ENCODE data around the gene GCN1. TPM values are rescaled to one million over a fixed set of nuclear protein-coding genes. Genes with fewer than 3 reads are reported as not detected.

GCN1 gene
- total RNA-seq, result 10 to 100 TPM; 39.7 to 83.1 TPM

GRCh38 chr12:120194534-120195395 is at the start of gene GCN1:
Gene GCN1 (minus strand): TSS chr12:120194715. CDS start chr12:120194697, 18 bp downstream.
- peak within 1 kb of the TSS; percentile 60 to 85 (median 77) for H3K27ac ChIP-seq
- WGBS, 2 donors, result 3 to 12% methylated on average over 18 to 62 of the region's 62 CpGs
- H3K4me1 ChIP-seq, result peaks cover 72% of the 10 kb centered on the region
- H3K36me3 ChIP-seq (replicated peaks in 1 of 2; ENCODE audit: insufficient read depth in 1 of 2, low read depth in 2 of 2), result peaks cover 12 to 16% of the 10 kb centered on the region in 2 donors
- intact Hi-C loops (cut with DNase I), result no loop called here
- H3K27me3 ChIP-seq, result no peaks in the 10 kb centered on the region
- TF ChIP-seq, protein P1, sequence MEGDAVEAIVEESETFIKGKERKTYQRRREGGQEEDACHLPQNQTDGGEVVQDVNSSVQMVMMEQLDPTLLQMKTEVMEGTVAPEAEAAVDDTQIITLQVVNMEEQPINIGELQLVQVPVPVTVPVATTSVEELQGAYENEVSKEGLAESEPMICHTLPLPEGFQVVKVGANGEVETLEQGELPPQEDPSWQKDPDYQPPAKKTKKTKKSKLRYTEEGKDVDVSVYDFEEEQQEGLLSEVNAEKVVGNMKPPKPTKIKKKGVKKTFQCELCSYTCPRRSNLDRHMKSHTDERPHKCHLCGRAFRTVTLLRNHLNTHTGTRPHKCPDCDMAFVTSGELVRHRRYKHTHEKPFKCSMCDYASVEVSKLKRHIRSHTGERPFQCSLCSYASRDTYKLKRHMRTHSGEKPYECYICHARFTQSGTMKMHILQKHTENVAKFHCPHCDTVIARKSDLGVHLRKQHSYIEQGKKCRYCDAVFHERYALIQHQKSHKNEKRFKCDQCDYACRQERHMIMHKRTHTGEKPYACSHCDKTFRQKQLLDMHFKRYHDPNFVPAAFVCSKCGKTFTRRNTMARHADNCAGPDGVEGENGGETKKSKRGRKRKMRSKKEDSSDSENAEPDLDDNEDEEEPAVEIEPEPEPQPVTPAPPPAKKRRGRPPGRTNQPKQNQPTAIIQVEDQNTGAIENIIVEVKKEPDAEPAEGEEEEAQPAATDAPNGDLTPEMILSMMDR (IDR thresholded peaks at IDR 0.05), result no peak
- peak; percentile 69 to 77 (median 73) for TF ChIP-seq POLR2A (IDR thresholded peaks at IDR 0.05)
- peak within 1 kb of the TSS; percentile 90 to 99 for H3K4me3 ChIP-seq
- DNase-seq, result peak; percentile 81 to 87 (median 82)
- ATAC-seq, result peak; percentile 92
- no peaks in the 10 kb centered on the region for H3K9me3 ChIP-seq

- no peak overlapping the region for H3K27ac ChIP-seq
- no peak overlapping the region for H3K4me3 ChIP-seq
- intact Hi-C loops (cut with DNase I), result no loop called here
- TF ChIP-seq, protein P1 (IDR thresholded peaks at IDR 0.05), result no peak
- no peak for TF ChIP-seq POLR2A (IDR thresholded peaks at IDR 0.05)
- H3K27me3 ChIP-seq, result no peaks in the 10 kb centered on the region
- H3K4me1 ChIP-seq, result peaks cover 22% of the 10 kb centered on the region
- no peaks in the 10 kb centered on the region for H3K36me3 ChIP-seq (replicated peaks in 1 of 2; ENCODE audit: insufficient read depth in 1 of 2, low read depth in 2 of 2)
- no peak for ATAC-seq
- 80 to 86% methylated on average over 8 of the region's 8 CpGs for WGBS, 2 donors
- no peak for DNase-seq
- no peaks in the 10 kb centered on the region for H3K9me3 ChIP-seq
Measured at GRCh38 chr12:120242971-120243699, 48.6 kb upstream of the GCN1 start.

GRCh38 chr12:120242275-120242799 is 47.8 kb upstream of the GCN1 start:
- DNase-seq, result no peak
- intact Hi-C loops (cut with DNase I), result no loop called here
- Histone ChIP-seq H3K27me3 (no peaks in the 10 kb centered on the region), H3K27ac (peak overlapping the region in 1 of 4 donors; percentile 20), H3K9me3 (no peaks in the 10 kb centered on the region), H3K4me1 (peaks cover 24% of the 10 kb centered on the region), H3K4me3 (no peak overlapping the region), H3K36me3 (replicated peaks in 1 of 2; ENCODE audit: insufficient read depth in 1 of 2, low read depth in 2 of 2) (no peaks in the 10 kb centered on the region)
- TF ChIP-seq POLR2A (IDR thresholded peaks at IDR 0.05), result no peak
- TF ChIP-seq, protein P1 (IDR thresholded peaks at IDR 0.05), result no peak
- no peak for ATAC-seq
- WGBS, 2 donors, result 80 to 81% methylated on average over 9 of the region's 9 CpGs

GRCh38 chr12:120241561-120242274 is 47.2 kb upstream of the GCN1 start:
- Histone ChIP-seq H3K27ac (peak overlapping the region in 2 of 4 donors; percentile 13 to 20), H3K4me1 (peaks cover 18% of the 10 kb centered on the region), H3K9me3 (no peaks in the 10 kb centered on the region), H3K36me3 (replicated peaks in 1 of 2; ENCODE audit: insufficient read depth in 1 of 2, low read depth in 2 of 2) (no peaks in the 10 kb centered on the region), H3K4me3 (no peak overlapping the region), H3K27me3 (no peaks in the 10 kb centered on the region)
- no peak for DNase-seq
- WGBS, 2 donors, result 62 to 66% methylated on average over 9 of the region's 9 CpGs
- intact Hi-C loops (cut with DNase I), result no loop called here
- no peak for ATAC-seq
- no peak for TF ChIP-seq POLR2A (IDR thresholded peaks at IDR 0.05)

All from body of pancreas (tissue), 4 donors.